GM06990 (cell line): Measurements from ENCODE around the gene HEMK1.

Source experiments
- DNase-seq: peaks from one replicate; pipeline ENCODE4 v3.0.0-alpha.2; 2011; ENCODE audit not compliant: insufficient read length; ENCODE audit errors: extremely low read depth
- H3K27me3 ChIP-seq: replicated peaks from 2 replicates; pipeline ENCODE4 v1.6.0; 2011; ENCODE audit warnings: low read length; ENCODE audit not compliant: control insufficient read depth, insufficient read depth
- H3K36me3 ChIP-seq: 2 replicates; pipeline ENCODE4 v1.5.1; 2011; ENCODE audit warnings: low read length; ENCODE audit not compliant: control insufficient read depth, insufficient read depth
- H3K4me3 ChIP-seq: replicated peaks from 2 replicates; pipeline ENCODE4 v1.5.1; 2011; ENCODE audit warnings: low read depth, mild to moderate bottlenecking, control low read depth, low read length
- TF ChIP-seq, protein P1 (sequence below): IDR thresholded peaks from 2 replicates; pipeline ENCODE4 v1.5.1; 2011; ENCODE audit warnings: low read length, control low read depth, mild to moderate bottlenecking, inconsistent platforms; ENCODE audit not compliant: insufficient read depth, poor library complexity, severe bottlenecking

Gene HEMK1

DNA sequence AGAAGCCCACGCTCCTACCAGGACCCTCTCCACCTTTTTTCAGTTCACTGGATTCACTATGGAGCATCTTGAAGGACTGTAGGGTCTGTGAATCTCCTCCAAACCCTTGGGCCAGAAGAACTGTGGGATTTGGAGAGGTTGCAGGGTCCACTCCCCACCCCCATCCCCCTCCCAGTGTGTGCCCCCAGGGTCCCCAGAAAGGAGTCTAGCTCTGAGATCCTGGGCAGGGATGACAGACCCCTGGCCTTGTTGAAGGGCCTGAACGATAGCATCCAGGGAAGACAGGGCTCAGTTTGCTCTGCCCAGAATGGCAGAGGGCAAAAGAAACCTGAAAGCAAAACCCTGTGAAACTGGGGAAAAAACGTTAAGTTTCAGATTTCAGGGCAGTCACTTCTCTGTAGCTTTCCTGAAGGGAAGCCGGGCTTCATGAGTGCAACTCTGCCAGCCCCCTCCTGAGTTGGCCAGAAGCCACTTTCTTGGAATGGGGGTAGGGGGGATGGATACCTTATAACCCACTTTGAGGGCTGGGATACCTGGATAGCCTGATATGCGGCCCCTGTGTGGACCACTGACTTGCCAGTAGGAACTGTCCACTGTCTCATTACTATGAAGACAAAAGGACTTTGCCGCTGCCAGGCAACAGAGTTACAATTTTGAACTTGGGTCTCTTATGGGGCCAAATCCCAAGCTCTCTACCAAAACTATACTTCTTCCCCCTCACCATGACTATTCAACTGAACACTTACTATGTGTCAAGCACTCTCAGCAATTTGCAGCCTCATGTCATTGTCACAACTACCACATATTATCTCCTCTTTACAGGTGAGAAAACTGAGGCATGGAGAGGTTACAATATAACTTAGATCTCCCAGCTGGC, 43.9 kb downstream of the HEMK1 start:
- no peaks in the 10 kb centered on the region for H3K36me3 ChIP-seq
- TF ChIP-seq, protein P1, sequence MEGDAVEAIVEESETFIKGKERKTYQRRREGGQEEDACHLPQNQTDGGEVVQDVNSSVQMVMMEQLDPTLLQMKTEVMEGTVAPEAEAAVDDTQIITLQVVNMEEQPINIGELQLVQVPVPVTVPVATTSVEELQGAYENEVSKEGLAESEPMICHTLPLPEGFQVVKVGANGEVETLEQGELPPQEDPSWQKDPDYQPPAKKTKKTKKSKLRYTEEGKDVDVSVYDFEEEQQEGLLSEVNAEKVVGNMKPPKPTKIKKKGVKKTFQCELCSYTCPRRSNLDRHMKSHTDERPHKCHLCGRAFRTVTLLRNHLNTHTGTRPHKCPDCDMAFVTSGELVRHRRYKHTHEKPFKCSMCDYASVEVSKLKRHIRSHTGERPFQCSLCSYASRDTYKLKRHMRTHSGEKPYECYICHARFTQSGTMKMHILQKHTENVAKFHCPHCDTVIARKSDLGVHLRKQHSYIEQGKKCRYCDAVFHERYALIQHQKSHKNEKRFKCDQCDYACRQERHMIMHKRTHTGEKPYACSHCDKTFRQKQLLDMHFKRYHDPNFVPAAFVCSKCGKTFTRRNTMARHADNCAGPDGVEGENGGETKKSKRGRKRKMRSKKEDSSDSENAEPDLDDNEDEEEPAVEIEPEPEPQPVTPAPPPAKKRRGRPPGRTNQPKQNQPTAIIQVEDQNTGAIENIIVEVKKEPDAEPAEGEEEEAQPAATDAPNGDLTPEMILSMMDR = no peak
- no peak overlapping the region for H3K4me3 ChIP-seq
- H3K27me3 ChIP-seq = no peaks in the 10 kb centered on the region
- DNase-seq = no peak

DNA sequence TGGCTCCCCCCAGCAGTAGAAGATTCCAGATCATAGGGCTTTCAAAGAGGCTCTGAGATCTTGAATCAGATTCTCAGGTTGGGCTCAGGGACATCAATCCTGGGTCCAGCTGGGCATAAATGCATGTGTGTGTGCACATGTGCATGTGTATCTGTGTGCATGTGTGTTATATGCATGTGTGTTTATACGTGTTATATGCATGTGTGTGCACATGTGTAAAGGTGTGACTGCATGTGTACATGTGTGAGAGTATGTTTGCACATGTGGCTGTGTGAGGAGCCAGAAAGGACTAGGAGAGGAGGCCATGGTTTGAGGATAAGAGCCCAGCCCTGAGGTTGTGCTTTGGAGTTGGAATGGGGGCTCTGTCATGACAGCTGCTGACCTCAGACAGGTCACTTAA, 45.9 kb downstream of the HEMK1 start:
- Histone ChIP-seq H3K4me3 (no peak overlapping the region), H3K27me3 (no peaks in the 10 kb centered on the region), H3K36me3 (no peaks in the 10 kb centered on the region)
- TF ChIP-seq, protein P1 = no peak
- no peak for DNase-seq

DNA sequence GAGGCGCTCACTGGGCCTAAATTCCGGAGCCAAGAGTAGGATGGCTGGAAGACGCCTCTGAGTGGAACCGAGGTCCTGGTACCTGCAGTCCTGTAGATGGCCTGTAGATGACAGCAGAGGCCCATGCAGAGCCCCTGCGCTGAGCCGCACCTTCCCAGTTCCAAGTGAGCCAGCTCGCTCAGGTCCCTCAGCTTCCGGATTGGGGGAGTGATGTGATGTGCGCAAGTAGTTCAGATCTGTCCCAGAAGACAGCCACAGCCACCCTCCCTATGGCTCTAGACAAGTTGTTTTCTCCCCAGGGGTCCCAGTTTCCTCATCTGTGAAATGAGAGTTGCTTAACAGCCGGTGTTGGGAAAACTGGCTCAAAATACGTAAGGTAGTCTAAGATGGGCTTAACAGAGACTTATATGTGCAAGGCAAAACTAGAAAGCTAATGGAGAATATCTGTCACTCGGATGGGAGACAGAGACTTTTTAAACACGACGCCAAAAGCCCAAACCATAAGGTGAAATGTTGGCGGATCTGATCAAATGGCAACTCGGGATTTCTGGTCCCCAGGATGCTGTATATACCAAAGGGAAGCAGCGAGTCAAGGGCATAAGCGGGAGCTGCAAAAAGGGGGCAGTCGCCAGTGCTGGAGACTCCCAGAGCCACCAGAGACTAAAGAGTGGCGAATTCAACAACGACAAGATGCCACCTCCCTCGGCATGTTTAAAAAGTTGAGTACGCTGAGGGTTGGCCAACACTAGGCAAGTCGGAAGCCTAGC, 46.9 kb downstream of the HEMK1 start:
- H3K36me3 ChIP-seq = no peaks in the 10 kb centered on the region
- DNase-seq = peak; percentile 68
- TF ChIP-seq, protein P1 = peak; percentile 100

DNA sequence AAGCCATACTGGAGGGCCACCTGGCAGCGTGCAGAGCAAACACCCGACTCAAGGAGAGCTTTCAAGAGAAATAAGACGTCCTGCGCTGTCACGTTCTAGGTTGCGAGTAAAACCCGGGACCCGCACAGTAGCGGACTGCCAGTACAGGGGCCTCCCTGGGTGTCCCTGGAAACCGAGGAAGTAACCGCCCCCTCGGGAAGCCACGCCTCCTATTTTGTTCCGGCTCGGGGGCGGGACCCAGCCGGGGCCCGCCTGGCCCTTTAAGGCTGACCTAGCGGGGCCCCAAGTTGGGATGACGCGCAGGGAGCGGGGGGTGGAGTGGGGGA, 47.4 kb downstream of the HEMK1 start:
- TF ChIP-seq, protein P1 = no peak
- Histone ChIP-seq H3K4me3 (peak overlapping the region; percentile 68), H3K27me3 (no peaks in the 10 kb centered on the region), H3K36me3 (no peaks in the 10 kb centered on the region)
- peak; percentile 94 for DNase-seq

More for the DNA sequence above, 46.9 kb downstream of the HEMK1 start:
- peak overlapping the region; percentile 68 for H3K4me3 ChIP-seq
- H3K27me3 ChIP-seq = no peaks in the 10 kb centered on the region

DNA sequence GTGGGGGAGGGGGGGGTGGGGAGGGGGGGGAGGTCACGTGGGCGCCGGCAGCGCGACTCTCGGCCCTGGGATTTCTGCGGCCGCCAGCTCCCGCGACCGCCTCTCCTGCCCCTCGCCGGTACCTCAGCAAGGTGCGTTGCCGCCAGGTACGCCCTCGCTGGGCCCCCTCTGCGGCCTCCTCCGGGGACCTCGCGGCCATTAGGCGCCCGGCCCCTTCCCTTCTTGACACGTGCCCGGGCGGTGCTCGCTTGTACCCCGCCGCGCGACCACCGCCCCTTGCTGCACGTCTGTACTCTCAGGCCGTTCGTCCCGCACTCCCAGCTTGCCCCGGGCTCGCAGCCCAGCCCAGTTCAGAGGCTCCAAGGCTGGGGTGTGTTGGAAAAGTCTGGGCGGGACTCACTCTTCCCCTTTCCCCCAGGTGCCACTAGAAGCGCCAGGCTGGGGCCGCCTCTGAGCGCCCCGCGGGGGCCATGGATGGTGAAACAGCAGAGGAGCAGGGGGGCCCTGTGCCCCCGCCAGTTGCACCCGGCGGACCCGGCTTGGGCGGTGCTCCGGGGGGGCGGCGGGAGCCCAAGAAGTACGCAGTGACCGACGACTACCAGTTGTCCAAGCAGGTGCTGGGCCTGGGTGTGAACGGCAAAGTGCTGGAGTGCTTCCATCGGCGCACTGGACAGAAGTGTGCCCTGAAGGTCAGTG, 47.9 kb downstream of the HEMK1 start, which contains the start of gene MAPKAPK3:
MAPKAPK3 (plus strand) TSS at position 56 of the 696 bp plus-strand sequence; CDS start at position 471, 415 bp downstream.
- Histone ChIP-seq H3K27me3 (no peaks in the 10 kb centered on the region), H3K4me3 (peak within 1 kb of the TSS; percentile 74), H3K36me3 (no peaks in the 10 kb centered on the region)
- TF ChIP-seq, protein P1 = peak; percentile 2
- no peak for DNase-seq
